ENCODE results near the gene ERBB2. TPM values are rescaled to one million over a fixed set of nuclear protein-coding genes. Genes with fewer than 3 reads are reported as not detected.
A peak's percentile ranks its signal among the peaks of the same experiment; 100 is the strongest.

The ERBB2 gene
- total and polyA plus RNA-seq, 2 of the 13 experiments (the other 11 are each of a cell fraction or from before 2014, with no cell fraction given): 57.7 to 64.1 TPM

DNA sequence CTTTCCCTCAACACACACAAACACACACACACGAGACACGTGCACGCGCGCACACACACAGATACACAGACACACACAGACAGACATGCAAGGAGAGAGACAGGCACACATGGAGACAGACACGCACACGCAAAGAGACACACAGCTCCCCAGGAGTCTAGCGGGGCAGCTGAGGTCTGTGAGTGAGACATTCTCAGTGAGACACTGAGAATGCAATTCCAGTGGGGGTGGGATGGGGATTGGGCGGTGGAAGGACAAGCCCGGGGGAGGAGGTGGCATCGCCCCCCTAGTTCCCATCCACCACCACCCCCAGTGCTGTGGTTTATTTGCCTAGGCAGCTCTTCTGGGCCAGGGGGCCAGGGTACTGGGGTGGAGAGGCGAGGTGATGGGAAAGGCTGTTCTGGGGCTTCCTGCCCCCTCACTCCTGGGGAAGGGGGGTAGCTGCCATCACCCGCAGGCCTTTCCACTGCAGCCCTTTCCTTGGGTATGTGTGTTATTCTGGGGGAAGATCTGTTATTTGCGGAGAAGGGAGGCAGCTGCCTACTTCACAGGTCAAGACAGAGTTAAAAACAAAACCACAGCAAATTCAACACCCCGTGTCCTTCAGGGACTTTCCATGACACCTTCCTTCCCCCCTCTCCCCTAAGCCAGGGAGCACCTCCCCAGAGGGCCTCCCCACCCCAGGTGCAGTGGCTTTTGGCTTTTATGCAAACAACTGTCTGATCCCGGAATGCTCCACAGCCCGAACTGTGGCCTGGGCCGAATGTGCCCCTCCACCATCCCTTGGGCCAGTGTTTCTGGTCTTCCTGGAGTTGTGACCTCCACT, 55.9 kb downstream of the ERBB2 start (continued):
- TF ChIP-seq CSRNP1 (CRISPR knock-in tag; IDR thresholded peaks at IDR 0.05) (no peak), PREB (CRISPR knock-in tag; IDR thresholded peaks at IDR 0.05) (no peak), RAD21 (CRISPR knock-in tag; IDR thresholded peaks at IDR 0.05) (no peak), FOXM1 (CRISPR knock-in tag; IDR thresholded peaks at IDR 0.05) (no peak), MATR3 (CRISPR knock-in tag; IDR thresholded peaks at IDR 0.05) (no peak), ZNF451 (CRISPR knock-in tag; IDR thresholded peaks at IDR 0.05) (no peak), RBM22 (optimal IDR thresholded peaks at IDR 0.05; ENCODE audit: low read length) (no peak), RERE (CRISPR knock-in tag; IDR thresholded peaks at IDR 0.05; ENCODE audit: low read depth) (no peak), MLX (CRISPR knock-in tag; IDR thresholded peaks at IDR 0.05) (no peak), SALL1 (CRISPR knock-in tag; IDR thresholded peaks at IDR 0.05) (peak; percentile 22; the same call in 1 of the 2 replicates), FLYWCH1 (CRISPR knock-in tag; IDR thresholded peaks at IDR 0.05) (no peak), TOE1 (CRISPR knock-in tag; IDR thresholded peaks at IDR 0.05) (no peak), HHEX (CRISPR knock-in tag; IDR thresholded peaks at IDR 0.05) (no peak)
- TF ChIP-seq, protein P1, sequence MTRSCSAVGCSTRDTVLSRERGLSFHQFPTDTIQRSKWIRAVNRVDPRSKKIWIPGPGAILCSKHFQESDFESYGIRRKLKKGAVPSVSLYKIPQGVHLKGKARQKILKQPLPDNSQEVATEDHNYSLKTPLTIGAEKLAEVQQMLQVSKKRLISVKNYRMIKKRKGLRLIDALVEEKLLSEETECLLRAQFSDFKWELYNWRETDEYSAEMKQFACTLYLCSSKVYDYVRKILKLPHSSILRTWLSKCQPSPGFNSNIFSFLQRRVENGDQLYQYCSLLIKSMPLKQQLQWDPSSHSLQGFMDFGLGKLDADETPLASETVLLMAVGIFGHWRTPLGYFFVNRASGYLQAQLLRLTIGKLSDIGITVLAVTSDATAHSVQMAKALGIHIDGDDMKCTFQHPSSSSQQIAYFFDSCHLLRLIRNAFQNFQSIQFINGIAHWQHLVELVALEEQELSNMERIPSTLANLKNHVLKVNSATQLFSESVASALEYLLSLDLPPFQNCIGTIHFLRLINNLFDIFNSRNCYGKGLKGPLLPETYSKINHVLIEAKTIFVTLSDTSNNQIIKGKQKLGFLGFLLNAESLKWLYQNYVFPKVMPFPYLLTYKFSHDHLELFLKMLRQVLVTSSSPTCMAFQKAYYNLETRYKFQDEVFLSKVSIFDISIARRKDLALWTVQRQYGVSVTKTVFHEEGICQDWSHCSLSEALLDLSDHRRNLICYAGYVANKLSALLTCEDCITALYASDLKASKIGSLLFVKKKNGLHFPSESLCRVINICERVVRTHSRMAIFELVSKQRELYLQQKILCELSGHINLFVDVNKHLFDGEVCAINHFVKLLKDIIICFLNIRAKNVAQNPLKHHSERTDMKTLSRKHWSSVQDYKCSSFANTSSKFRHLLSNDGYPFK (CRISPR knock-in tag; IDR thresholded peaks at IDR 0.05; ENCODE audit: borderline replicate concordance): no peak
- TF ChIP-seq, protein P2, sequence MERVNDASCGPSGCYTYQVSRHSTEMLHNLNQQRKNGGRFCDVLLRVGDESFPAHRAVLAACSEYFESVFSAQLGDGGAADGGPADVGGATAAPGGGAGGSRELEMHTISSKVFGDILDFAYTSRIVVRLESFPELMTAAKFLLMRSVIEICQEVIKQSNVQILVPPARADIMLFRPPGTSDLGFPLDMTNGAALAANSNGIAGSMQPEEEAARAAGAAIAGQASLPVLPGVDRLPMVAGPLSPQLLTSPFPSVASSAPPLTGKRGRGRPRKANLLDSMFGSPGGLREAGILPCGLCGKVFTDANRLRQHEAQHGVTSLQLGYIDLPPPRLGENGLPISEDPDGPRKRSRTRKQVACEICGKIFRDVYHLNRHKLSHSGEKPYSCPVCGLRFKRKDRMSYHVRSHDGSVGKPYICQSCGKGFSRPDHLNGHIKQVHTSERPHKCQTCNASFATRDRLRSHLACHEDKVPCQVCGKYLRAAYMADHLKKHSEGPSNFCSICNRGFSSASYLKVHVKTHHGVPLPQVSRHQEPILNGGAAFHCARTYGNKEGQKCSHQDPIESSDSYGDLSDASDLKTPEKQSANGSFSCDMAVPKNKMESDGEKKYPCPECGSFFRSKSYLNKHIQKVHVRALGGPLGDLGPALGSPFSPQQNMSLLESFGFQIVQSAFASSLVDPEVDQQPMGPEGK (CRISPR knock-in tag; IDR thresholded peaks at IDR 0.05): no peak; the same call in 1 of the 2 replicates
